Limb (tissue), 2 donors: Measurements from ENCODE around the gene SALL4.
A peak's percentile ranks its signal among the peaks of the same experiment; 100 is the strongest.
"Not testable (repeated sequence)": the region's sequence is repeated elsewhere in the genome, so short reads cannot be mapped to it uniquely, and the experiment has no call there.

ENCODE experiments used
- DNase-seq, 2 donors: peaks; one replicate each; pipeline ENCODE4 v3.0.0-alpha.2; 2016; ENCODE audit errors: extremely low spot score in 2 of 2

Gene SALL4

DNA sequence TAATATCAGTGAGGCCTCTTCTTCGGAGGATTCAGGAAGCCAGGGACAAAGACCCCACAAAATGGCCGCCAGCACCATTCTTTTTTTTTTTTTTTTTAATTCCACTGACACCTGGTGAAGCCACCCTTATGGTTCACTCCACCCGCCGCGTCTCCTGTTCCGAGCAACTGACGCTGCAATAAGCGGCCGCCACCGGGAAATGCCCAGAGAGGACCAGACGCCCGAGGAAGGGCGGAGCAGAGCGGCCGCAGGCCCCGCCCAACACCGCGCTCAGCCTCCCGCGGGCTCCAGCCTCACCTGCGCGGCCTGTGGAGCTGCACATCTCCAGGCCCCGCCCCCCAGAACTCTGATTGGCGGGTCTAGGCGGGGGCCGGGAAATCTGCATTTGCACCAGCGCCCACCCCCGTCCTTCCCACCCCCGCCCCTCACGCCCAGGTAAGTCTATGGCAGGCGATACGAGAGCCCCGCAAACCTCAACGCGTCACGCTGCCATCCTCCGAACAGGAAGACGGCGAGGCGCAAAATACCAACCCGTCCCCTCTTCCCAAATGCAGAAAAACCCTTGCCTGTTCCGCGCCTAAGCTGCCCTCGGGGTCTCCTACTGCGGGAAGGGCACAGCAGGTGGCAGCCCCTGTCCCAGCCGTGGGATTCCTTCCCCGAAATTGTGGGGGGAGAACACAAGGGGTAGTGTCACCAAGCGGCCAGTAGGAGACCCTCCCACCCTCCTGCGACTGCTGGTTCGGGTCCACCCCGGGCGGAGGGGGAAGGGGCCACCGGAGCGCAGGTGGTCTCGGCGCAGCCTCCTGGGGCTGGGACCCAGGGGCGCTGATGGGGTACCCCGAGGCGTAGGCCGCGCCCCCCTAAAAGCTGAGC lies 35.1 kb downstream of the SALL4 start:
- peak in 1 of 2 donors; percentile 80 for DNase-seq

DNA sequence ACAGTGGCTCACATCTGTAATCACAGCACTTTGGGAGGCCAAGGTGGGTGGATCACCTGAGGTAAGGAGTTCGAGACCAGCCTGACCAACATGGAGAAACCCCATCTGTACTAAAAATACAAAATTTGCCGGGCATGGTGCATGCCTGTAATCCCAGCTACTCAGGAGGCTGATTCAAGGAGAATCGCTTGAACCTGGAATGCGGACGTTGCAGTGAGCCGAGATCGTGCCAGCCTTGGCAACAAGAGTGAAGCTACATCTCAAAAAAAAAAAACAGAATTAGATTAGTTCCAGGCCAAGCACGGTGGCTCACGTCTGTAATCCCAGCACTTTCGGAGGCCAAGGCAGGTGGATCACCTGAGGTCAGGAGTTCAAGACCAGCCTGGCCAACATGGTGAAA lies 36.9 kb downstream of the SALL4 start:
- not testable (repeated sequence) for DNase-seq

DNA sequence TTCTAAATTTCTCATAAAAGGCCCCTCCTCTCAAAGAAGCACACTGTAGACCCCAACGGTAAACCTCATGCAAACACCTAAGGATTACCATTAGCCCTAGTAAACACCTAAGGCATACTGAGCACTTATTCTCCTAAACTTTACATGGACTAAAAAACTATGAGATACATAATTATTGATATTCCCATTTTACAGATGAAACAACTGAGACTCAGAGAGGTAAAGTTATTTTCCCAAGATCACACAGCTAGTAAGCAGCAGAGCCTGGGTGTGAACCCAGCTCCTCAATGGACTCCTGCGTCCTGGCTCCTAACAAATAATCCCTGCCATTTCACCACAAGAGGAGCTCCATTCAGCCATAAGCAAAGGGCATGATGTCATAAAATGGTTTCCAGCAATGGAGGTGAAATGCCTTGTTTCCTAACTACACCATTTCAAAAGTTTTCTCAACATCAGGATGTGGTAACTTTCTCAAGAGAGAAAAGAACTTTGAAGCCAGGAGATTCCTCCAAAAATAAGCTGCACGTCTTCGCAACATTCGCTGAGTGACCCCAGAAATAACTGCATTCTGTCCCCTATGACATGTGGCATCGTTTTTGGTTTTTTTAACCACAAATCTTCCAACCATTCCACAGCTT lies 38.2 kb downstream of the SALL4 start:
- DNase-seq = no peak

DNA sequence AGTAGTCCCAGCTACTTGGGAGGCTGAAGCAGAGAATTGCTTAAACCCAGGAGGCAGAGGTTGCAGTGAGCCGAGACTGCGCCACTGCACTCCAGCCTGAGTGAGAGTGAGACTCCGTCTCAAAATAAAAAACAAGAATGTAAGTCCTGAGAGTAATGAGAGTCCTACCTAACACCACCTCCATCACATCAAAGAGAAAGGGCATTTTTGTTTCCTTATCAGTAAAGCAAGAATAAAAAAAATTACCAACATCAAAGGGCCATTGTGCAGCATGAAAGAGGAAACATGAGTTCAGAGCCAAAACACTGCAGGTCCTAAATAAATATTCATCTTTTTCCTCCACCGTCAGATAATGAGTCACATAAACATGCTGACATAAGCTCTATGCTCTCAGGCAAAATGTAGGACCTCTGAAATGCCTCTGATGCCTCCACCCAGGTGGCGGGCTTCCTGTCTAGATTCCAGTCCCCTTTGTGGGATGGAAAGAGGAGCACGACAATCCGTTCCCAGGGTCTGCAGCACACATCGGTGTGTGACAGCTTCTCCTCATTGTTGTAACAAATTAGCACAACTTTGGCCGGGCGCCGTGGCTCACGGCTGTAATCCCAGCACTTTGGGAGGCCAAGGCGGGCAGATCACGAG lies 41.3 kb downstream of the SALL4 start:
- DNase-seq = no peak

DNA sequence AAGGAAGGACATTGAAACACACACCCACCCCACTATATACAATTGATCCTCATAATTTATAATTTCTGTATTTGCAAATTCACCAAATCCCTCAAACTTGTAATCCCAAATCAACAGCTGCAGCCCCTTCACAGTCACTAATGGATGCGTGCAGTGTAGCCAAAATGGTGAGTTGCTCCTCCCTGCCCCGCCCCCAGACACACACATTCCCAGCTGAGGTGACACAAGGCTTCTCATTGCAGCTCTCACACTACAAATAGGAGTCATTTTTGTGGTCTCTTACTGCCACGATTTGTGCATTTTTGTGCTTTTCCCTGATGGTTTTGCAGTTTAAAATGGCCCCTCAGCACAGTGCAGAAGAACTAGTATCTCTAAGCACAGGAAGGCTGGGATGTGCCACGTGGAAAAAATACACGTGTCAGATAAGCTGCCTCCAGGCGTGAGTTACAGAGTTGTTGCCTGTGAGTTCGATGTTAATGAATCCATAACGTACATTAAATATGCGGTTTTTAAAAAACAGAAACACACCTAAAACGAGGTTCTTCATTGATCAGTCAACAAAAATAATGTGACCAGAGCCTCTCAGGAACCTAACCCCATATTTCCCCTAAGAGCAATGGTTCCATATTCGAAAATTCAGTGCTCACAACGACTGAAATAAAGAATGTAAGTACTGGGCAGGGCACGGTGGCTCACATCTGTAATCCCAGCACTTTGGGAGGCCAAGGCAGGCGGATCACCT lies 42.4 kb downstream of the SALL4 start:
- no peak for DNase-seq

DNA sequence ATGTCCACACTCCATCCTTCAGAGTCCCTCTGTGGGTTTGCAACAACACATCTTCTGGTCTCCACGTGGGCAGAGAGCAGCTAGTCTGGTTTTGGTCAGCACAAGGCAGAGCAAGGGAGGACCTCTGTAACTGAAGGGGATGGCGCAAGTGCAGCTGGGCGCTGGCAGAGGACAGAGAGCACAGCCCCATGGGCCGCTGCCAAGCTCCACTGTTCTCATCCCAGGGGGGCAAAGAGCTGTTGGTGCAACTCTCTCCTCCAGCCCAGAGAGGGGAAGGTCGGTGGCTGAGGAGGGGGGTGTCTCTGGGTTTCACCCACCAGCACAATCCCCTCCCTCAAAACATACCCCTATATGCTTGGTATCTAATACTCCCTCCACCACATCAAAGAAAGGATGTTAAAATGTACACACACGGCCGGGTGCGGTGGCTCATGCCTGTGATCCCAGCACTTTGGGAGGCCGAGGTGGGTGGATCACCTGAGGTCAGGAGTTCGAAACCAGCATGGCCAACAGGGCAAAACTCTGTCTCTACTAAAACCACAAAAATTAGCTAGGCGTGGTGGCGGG lies 43.3 kb downstream of the SALL4 start:
- DNase-seq = no peak

DNA sequence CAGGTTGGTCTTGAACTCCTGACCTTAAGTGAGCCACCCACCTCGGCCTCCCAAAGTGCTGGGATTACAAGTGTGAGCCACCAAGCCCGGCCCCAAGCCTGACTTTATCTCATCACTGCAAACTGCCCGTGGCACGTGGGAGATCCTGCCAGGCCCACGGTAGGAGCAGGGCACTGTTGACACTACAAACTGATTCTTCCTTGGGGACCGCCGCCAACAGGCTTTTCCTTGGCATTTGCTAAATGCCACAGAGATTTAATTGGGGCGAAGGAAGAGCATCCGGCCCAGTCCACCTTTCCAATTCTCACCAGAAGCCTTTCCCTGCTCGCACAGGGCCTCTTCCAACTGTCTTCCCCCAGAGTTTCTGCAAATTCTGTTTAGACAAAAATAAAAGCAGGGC lies 45.1 kb downstream of the SALL4 start:
- no peak for DNase-seq

DNA sequence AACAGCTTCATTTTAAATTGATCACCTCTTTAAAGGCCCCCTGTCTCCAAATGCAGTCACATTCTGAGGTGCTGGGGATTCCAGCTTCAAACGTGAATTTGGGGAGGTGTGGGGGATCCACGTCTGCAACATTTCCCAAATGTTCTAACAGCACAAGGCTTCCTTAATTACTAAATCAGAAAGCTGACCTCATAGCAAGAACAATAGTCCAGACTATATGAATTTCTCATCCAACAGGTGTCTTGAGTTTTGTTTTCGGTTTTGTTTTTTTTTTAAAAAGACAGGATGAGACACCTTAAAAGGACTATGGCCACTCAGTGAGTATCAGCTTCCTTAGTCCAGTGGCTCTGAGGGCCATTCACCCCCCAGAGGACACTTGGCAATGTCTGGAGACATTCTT lies 45.7 kb downstream of the SALL4 start:
- DNase-seq = no peak

DNA sequence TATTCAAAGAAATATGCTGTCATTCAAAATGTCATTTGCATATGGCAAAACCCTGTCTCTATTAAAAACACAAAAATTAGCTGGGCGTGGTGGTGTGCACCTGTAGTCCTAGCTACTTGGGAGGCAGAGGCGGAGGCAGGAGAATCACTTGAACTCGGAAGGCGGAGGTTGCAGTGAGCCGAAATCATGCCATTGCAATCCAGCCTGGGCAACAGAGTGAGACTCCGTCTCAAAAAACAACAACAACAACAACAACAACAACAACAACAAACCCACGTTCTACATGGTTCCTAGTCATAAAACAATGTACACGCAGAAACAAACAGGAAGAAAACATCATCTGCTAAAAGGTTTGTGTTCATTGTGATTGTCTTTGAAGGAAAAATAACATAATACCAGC lies 49.1 kb downstream of the SALL4 start:
- not testable (repeated sequence) for DNase-seq

DNA sequence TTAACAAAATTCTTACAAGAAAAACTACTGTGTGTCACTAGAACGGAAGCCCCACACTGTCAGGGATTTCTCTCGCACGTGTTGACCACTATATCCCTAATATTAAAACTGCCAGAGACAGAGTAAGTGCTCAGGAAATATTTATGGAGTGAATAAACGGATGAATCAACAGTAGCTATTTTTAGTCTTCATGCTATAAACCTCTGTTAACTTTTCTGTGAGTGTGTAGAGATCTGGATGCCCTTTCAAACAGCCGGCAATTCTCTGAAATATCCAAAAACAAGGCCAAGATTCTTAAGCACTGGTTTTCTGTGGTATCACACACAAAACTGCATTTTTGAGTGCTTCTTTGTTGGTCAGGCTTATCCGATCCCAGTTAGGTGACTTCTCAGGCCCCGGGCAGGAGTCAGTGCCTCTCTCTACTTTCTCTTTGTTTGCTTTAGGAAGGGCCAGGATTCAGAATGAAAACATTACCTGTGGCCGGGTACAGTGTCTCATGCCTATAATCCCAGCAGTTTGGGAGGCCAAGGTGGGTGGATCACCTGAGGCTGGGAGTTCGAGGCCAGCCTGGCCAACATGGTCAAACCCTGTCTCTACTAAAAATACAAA lies 49.9 kb downstream of the SALL4 start:
- DNase-seq = no peak

DNA sequence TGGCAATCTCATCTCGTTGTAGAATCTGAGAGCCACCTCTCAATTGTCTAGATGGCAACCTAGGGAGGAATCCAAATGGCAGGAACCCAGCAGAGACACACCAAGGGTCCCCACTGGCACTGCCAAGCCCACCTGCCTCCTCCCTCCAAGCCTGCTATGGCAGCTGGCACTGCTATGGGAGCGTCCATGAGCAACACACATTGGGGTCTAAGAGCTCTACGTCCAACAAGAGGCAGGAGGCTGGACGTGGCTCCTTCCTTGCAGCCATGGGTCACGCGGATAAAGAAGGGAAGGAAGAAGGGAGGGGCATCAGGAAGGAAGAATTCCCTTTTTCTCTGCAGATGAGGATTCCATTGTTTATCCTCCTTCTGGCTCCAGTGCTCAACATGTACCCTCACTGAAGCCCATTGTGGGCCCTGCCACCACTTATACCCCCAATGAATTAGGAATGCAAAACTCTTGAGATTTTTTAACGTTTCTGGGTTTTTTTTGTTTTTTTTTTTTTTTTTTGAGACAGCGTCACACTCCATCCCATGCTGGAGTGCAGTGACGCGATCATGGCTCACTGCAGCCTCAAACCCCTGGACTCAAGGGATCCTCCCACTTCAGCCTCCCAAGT lies 51.4 kb downstream of the SALL4 start:
- DNase-seq = no peak

DNA sequence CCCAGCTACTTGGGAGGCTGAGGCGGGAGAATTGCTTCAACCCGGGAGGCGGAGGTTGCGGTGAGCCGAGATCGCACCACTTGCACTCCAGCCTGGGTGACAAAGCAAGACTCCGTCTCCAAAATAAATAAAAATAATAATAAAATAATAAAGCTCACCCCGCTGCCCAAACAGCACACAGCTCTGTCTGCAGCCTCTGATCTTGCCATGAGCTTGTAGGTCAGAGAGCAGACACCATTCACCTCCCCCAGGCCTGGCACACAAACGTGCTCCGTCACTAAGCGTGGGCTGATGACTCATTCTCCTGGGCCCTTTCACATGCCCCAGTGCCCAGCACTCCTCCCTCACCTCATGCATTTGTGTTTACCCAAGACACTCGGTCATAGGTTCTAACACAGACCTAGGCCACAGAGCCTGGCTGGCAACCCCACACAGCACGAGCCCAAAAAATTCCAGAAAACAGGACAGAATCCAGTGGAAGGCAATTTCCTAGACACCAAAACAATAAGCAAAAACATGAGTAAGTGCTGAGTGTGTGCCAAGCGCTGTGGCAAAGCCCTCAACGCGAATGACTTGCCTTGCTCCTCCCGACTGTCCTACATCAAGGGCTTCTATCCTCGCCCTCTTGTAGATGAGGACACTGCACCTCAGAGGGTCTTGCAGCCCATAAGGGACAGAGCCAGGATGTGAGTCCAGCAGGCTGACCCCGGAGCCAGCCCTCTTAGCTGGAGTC lies 52.1 kb downstream of the SALL4 start:
- no peak for DNase-seq

DNA sequence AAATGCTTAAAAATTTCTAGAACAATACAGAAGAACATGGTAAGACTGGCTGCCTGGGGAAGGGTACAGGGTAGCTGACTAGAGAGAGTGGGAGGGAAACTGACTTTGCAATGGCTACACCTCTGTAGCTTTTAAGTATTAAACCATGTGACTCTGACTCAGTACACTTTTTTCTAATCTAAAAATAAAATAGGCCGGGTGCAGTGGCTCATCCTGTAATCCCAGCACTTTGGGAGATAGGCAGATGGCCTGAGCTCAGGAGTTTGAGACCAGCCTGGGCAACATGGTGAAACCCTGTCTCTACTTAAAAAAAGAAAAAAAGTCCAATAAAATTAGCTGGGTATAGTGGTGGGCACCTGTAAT lies 52.7 kb downstream of the SALL4 start:
- DNase-seq = no peak

DNA sequence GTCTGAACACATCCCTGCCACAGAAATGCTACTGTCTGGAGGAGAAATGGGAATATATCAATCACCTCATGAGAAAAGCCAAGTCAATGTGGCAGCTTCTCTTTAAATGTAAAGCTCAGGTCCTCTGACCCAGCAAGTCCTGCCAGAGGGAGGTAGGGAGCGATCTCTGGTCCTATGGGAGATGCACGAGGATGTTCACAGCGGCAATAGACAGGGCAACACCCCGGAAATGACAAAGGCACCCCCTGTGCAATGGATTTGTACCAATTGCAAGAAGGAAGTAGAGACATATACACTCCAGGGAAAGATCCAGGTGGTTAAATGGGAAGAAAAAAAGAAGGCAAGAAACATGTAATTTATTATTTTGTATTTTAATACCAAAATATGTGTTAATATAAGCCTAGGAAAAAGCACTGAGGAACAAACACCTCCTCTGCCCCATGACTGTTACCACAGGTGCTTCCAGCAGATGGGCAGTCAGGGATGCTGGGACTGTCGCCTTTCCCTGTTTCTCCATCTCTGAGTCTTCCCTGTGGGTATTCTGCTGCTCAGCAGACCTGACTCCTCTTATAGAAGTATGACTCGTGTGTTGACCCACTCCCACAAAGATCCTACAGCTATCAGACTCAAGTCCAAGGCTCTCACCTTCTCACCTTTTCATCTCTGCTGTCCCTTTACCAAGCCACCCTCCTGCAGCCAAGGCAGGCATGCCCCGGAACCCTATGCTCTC lies 55.0 kb downstream of the SALL4 start:
- no peak for DNase-seq

DNA sequence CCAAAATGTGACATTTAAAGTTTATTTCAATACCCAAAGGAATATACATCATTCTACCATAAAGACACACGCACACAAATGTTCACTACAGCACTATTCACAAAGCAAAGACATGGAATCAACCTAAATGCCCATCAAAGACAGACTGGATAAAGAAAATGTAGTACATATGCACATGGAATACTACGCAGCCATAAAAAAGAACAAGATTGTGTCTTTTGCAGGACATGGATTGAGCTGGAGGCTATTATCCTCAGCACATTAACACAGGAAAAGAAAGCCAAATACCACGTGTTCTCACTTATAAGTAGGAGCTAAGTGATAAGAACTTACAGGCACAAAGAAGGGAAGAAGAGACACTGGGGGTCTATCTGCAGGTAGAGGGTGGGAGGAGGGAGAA lies 56.5 kb downstream of the SALL4 start:
- DNase-seq = no peak

DNA sequence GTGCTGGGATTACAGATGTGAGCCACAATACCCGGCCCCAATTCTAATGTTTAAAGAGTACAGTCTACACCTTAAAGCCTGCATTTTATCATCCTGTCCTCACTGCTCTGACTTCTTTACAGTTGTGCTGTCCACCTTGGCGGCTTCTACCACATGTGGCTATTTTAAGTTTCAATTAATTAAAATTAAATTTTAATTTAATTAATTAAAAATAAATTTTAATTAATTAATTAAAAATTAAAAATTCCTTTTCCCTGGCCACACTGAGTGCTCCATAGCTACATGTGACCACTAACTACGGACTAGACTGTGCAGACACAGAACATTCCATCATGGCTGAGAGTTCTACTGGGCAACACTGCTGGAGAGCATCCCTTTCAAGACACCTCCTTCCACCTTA lies 61.5 kb downstream of the SALL4 start:
- no peak for DNase-seq

DNA sequence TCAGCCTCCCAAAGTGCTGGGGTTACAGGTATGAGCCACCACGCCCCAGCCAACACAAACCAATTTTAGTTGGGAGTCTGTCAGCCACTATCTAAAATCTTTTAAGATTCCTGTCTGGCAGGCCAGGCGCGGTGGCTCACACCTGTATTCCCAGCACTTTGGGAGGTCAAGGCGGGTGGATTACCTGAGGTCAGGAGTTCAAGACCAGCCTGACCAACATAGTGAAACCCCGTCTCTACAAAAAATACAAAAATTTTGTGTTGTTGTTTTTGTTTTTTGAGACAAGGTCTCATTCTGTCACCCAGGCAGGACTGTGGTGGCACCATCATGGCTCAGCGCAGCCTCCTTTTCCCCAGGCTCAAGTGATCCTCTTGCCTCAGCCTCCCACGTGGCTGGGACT lies 62.0 kb downstream of the SALL4 start:
- not testable (repeated sequence) for DNase-seq

DNA sequence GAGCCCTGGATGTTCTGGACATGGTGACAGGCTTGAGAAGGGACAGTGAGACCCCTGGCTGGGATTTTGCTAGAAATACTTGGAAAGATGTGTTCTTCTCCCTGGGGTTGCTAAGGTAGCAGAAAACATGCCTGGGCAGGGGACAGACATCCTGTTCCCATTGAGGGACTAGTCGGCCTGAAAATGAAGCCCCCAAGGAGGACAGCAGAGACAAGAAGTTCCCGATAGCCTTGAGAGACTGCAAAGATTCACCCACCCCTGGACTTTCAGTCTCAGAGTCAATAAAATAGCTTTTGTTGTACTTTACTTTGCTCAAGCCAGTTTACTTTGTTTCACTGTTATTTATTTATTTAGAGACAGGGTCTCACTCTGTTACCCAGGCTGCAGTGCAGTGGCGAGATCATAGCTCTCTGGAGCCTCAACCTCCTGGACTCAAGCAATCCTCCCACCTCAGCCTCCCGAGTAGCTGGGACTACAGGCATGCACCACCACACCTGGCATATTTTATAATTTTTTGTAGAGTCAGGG lies 62.5 kb downstream of the SALL4 start:
- DNase-seq = no peak

DNA sequence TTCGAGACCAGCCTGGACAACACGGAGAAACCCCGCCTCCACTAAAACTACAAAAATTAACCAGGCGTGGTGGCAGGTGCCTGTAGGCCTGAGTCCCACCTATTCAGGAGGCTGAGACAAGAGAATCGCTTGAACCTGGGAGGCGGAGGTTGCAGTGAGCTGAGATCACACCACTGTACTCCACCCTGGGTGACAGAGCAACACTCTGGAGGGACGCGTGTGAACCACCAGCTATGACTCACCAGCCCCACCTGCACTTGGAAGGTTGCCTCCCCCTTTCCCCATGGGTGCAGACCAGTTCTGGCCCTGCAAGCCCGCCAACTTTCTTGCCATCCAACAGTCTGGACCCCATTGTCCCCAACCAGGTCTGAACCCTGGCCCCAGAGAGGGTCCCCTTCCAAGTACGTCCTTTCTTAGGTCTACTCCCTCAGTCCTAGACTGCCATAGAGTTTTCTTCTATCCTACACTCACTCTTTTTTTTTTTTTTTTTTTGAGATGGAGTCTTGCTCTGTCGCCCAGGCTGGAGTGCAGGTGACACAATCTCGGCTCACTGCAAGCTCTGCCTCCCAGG lies 63.4 kb downstream of the SALL4 start:
- DNase-seq = no peak
